WTC11 (cell line): ENCODE measurements around the gene ATP8B3.

Experiments
- CREB1 ChIP-seq: sonication (generic); formaldehyde crosslinking; IDR thresholded peaks from 2 replicates; pipeline ENCODE4 v1.8.0; 2023; ENCODE audit warnings: mild to moderate bottlenecking, missing genetic modification reagents
- CREM ChIP-seq: sonication (generic); formaldehyde crosslinking; IDR thresholded peaks from 2 replicates; pipeline ENCODE4 v1.8.1; 2022; ENCODE audit warnings: mild to moderate bottlenecking, missing genetic modification reagents, moderate library complexity
- FOXP1 ChIP-seq: sonication (generic); formaldehyde crosslinking; IDR thresholded peaks from 2 replicates; pipeline ENCODE4 v1.8.0; 2022; ENCODE audit warnings: missing genetic modification reagents, mild to moderate bottlenecking, moderate library complexity, borderline replicate concordance
- IRF2 ChIP-seq: sonication (generic); formaldehyde crosslinking; IDR thresholded peaks from 2 replicates; pipeline ENCODE4 v1.8.0; 2022; ENCODE audit warnings: low read depth, missing genetic modification reagents, borderline replicate concordance
- NFE2L1 ChIP-seq: sonication (generic); formaldehyde crosslinking; IDR thresholded peaks from 2 replicates; pipeline ENCODE4 v1.8.1; 2023; ENCODE audit warnings: missing genetic modification reagents
- SMAD3 ChIP-seq: sonication (generic); formaldehyde crosslinking; IDR thresholded peaks from 2 replicates; pipeline ENCODE4 v1.8.0; 2022; ENCODE audit warnings: missing genetic modification reagents, mild to moderate bottlenecking, borderline replicate concordance
- SOX15 ChIP-seq: fragments of 250-450 bp; sonication (Bioruptor Pico); IDR thresholded peaks from 2 replicates; pipeline ENCODE4 v1.9.0; 2021; ENCODE audit warnings: mild to moderate bottlenecking
- TCF7 ChIP-seq: sonication (generic); formaldehyde crosslinking; IDR thresholded peaks from 2 replicates; pipeline ENCODE4 v1.8.0; 2022; ENCODE audit warnings: mild to moderate bottlenecking, low read depth, missing genetic modification reagents, moderate library complexity
- TEAD4 ChIP-seq: sonication (generic); formaldehyde crosslinking; IDR thresholded peaks from 2 replicates; pipeline ENCODE4 v1.8.0; 2022; ENCODE audit warnings: mild to moderate bottlenecking, missing genetic modification reagents
- ZNF416 ChIP-seq: fragments of 250-450 bp; sonication (Bioruptor Pico); IDR thresholded peaks from 2 replicates; pipeline ENCODE4 v1.9.0; 2021; ENCODE audit warnings: mild to moderate bottlenecking, inconsistent platforms
- TF ChIP-seq, protein P1 (sequence below): fragments of 200-600 bp; IDR thresholded peaks from 2 replicates; pipeline ENCODE4 v1.8.0; 2022; ENCODE audit warnings: antibody characterized with exemption
- TF ChIP-seq, protein P2 (sequence below): sonication (generic); formaldehyde crosslinking; IDR thresholded peaks from 2 replicates; pipeline ENCODE4 v1.8.0; 2022; ENCODE audit warnings: mild to moderate bottlenecking, missing genetic modification reagents
- TF ChIP-seq, protein P3 (sequence below): sonication (generic); formaldehyde crosslinking; IDR thresholded peaks from 2 replicates; pipeline ENCODE4 v1.8.1; 2022; ENCODE audit warnings: low read depth, missing genetic modification reagents, borderline replicate concordance

DNA sequence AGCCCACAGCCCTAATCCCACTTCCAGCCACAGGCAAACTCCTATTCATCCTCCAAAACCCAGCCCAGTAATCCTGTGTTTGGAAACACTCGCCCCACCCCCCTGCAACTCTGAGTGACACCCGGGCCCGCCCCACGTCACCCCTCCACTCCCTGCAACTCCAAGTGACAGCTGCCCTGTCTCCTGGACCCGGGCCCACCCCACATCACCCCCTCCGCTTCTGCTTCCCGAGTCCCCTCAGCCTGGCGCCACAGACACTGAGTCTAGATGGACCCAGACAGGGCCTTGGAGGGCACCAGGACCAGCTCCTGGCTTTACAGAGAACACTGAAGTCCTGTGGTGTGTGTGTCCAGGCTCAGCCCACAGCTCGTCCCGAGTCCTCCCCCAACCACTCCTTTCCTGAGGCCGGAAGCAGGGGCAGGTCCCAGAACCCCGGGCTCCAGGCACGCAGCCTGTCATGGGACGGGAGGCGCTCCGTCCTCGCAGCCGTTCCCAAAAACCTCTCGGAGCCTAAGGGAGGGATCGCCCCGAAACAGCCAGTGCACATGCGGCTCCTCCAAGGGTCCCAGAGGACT is 28.6 kb upstream of the ATP8B3 start:
- TF ChIP-seq CREB1 (no peak), TEAD4 (CRISPR knock-in tag) (no peak), CREM (CRISPR knock-in tag) (no peak), TCF7 (CRISPR knock-in tag) (no peak), FOXP1 (CRISPR knock-in tag) (no peak), SOX15 (CRISPR knock-in tag) (no peak), SMAD3 (no peak), IRF2 (no peak), ZNF416 (CRISPR knock-in tag) (no peak), NFE2L1 (no peak)
- TF ChIP-seq, protein P1, sequence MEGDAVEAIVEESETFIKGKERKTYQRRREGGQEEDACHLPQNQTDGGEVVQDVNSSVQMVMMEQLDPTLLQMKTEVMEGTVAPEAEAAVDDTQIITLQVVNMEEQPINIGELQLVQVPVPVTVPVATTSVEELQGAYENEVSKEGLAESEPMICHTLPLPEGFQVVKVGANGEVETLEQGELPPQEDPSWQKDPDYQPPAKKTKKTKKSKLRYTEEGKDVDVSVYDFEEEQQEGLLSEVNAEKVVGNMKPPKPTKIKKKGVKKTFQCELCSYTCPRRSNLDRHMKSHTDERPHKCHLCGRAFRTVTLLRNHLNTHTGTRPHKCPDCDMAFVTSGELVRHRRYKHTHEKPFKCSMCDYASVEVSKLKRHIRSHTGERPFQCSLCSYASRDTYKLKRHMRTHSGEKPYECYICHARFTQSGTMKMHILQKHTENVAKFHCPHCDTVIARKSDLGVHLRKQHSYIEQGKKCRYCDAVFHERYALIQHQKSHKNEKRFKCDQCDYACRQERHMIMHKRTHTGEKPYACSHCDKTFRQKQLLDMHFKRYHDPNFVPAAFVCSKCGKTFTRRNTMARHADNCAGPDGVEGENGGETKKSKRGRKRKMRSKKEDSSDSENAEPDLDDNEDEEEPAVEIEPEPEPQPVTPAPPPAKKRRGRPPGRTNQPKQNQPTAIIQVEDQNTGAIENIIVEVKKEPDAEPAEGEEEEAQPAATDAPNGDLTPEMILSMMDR = no peak
- TF ChIP-seq, protein P2, sequence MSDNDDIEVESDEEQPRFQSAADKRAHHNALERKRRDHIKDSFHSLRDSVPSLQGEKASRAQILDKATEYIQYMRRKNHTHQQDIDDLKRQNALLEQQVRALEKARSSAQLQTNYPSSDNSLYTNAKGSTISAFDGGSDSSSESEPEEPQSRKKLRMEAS (CRISPR knock-in tag) = no peak
- TF ChIP-seq, protein P3, sequence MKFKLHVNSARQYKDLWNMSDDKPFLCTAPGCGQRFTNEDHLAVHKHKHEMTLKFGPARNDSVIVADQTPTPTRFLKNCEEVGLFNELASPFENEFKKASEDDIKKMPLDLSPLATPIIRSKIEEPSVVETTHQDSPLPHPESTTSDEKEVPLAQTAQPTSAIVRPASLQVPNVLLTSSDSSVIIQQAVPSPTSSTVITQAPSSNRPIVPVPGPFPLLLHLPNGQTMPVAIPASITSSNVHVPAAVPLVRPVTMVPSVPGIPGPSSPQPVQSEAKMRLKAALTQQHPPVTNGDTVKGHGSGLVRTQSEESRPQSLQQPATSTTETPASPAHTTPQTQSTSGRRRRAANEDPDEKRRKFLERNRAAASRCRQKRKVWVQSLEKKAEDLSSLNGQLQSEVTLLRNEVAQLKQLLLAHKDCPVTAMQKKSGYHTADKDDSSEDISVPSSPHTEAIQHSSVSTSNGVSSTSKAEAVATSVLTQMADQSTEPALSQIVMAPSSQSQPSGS (CRISPR knock-in tag) = no peak
